ENCODE data around the gene ANGPTL8. TPM values are rescaled to one million over a fixed set of nuclear protein-coding genes. Genes with fewer than 3 reads are reported as not detected.

Gene ANGPTL8
- not detected in 2 replicates for total RNA-seq (2014; rRNA removed; shearing (Covaris generic); ENCODE audit: low replicate concordance)

- Histone ChIP-seq H3K79me2 (ENCODE audit: low read length) (no peaks in the 10 kb centered on the region), H3K9ac (ENCODE audit: low read length) (no peak within 1 kb of the TSS), H3K9me3 (ENCODE audit: low read length) (no peaks in the 10 kb centered on the region), H3K4me3 (ENCODE audit: low read length) (no peak within 1 kb of the TSS), H3K27ac (ENCODE audit: low read length) (no peak within 1 kb of the TSS), H3K9me2 (replicated peaks; ENCODE audit: insufficient read depth, low read length) (no peaks in the 10 kb centered on the region), H3K36me3 (ENCODE audit: insufficient read depth, low read length) (no peaks in the 10 kb centered on the region), H4K20me1 (ENCODE audit: insufficient read depth, low read depth, low read length) (no peaks in the 10 kb centered on the region; the same call in 1 of the 2 replicates), H2AFZ (ENCODE audit: low read length) (no peak within 1 kb of the TSS), H3K27me3 (ENCODE audit: low read length) (no peaks in the 10 kb centered on the region), H3K4me2 (ENCODE audit: low read depth, low read length, poor library complexity, severe bottlenecking) (no peak within 1 kb of the TSS), H3K4me1 (ENCODE audit: low read length) (no peaks in the 10 kb centered on the region)
- DNase-seq = no peak
These were observed at the start of gene ANGPTL8 for GRCh38 chr19:11239377-11240000. Gene ANGPTL8 (plus strand): TSS chr19:11239619. CDS start chr19:11239638, 19 bp downstream.

GRCh38 chr19:11190501-11190900, 48.9 kb upstream of the ANGPTL8 start:
- no peaks in the 10 kb centered on the region for H3K9me3 ChIP-seq (ENCODE audit: low read length)
- H3K27me3 ChIP-seq (ENCODE audit: low read length) = no peaks in the 10 kb centered on the region
- DNase-seq = no peak
- H3K79me2 ChIP-seq (ENCODE audit: low read length) = no peaks in the 10 kb centered on the region
- H3K9ac ChIP-seq (ENCODE audit: low read length) = no peak overlapping the region
- H3K4me2 ChIP-seq (ENCODE audit: low read depth, low read length, poor library complexity, severe bottlenecking) = no peak overlapping the region
- H3K4me3 ChIP-seq (ENCODE audit: low read length) = no peak overlapping the region
- no peaks in the 10 kb centered on the region for H3K36me3 ChIP-seq (ENCODE audit: insufficient read depth, low read length)
- H4K20me1 ChIP-seq (ENCODE audit: insufficient read depth, low read depth, low read length) = no peaks in the 10 kb centered on the region
- no peak overlapping the region for H2AFZ ChIP-seq (ENCODE audit: low read length)
- no peak overlapping the region for H3K27ac ChIP-seq (ENCODE audit: low read length)
- H3K4me1 ChIP-seq (ENCODE audit: low read length) = no peaks in the 10 kb centered on the region
- H3K9me2 ChIP-seq (replicated peaks; ENCODE audit: insufficient read depth, low read length) = no peaks in the 10 kb centered on the region

GRCh38 chr19:11191273-11191755, 48.1 kb upstream of the ANGPTL8 start:
- Histone ChIP-seq H3K4me1 (ENCODE audit: low read length) (no peaks in the 10 kb centered on the region), H3K27ac (ENCODE audit: low read length) (no peak overlapping the region), H3K36me3 (ENCODE audit: insufficient read depth, low read length) (no peaks in the 10 kb centered on the region), H3K4me3 (ENCODE audit: low read length) (no peak overlapping the region), H3K79me2 (ENCODE audit: low read length) (no peaks in the 10 kb centered on the region), H2AFZ (ENCODE audit: low read length) (no peak overlapping the region), H3K9ac (ENCODE audit: low read length) (no peak overlapping the region), H3K9me2 (replicated peaks; ENCODE audit: insufficient read depth, low read length) (no peaks in the 10 kb centered on the region), H3K4me2 (ENCODE audit: low read depth, low read length, poor library complexity, severe bottlenecking) (no peak overlapping the region), H3K9me3 (ENCODE audit: low read length) (no peaks in the 10 kb centered on the region), H3K27me3 (ENCODE audit: low read length) (no peaks in the 10 kb centered on the region), H4K20me1 (ENCODE audit: insufficient read depth, low read depth, low read length) (no peaks in the 10 kb centered on the region)
- no peak for DNase-seq

GRCh38 chr19:11191934-11192333, 47.5 kb upstream of the ANGPTL8 start:
- peaks cover 5% of the 10 kb centered on the region for H3K4me1 ChIP-seq (ENCODE audit: low read length)
- no peaks in the 10 kb centered on the region for H3K27me3 ChIP-seq (ENCODE audit: low read length)
- no peak for DNase-seq
- H3K9me2 ChIP-seq (replicated peaks; ENCODE audit: insufficient read depth, low read length) = no peaks in the 10 kb centered on the region
- H4K20me1 ChIP-seq (ENCODE audit: insufficient read depth, low read depth, low read length) = no peaks in the 10 kb centered on the region
- no peak overlapping the region for H3K27ac ChIP-seq (ENCODE audit: low read length)
- H2AFZ ChIP-seq (ENCODE audit: low read length) = no peak overlapping the region
- no peak overlapping the region for H3K9ac ChIP-seq (ENCODE audit: low read length)
- no peaks in the 10 kb centered on the region for H3K9me3 ChIP-seq (ENCODE audit: low read length)
- no peaks in the 10 kb centered on the region for H3K36me3 ChIP-seq (ENCODE audit: insufficient read depth, low read length)
- H3K4me3 ChIP-seq (ENCODE audit: low read length) = no peak overlapping the region
- H3K4me2 ChIP-seq (ENCODE audit: low read depth, low read length, poor library complexity, severe bottlenecking) = no peak overlapping the region
- no peaks in the 10 kb centered on the region for H3K79me2 ChIP-seq (ENCODE audit: low read length)

- Histone ChIP-seq H3K27me3 (ENCODE audit: low read length) (no peaks in the 10 kb centered on the region), H3K27ac (ENCODE audit: low read length) (no peak overlapping the region), H3K4me3 (ENCODE audit: low read length) (no peak overlapping the region), H3K9ac (ENCODE audit: low read length) (no peak overlapping the region), H3K36me3 (ENCODE audit: insufficient read depth, low read length) (no peaks in the 10 kb centered on the region), H3K4me2 (ENCODE audit: low read depth, low read length, poor library complexity, severe bottlenecking) (no peak overlapping the region), H4K20me1 (ENCODE audit: insufficient read depth, low read depth, low read length) (no peaks in the 10 kb centered on the region), H2AFZ (ENCODE audit: low read length) (no peak overlapping the region), H3K9me3 (ENCODE audit: low read length) (no peaks in the 10 kb centered on the region), H3K4me1 (ENCODE audit: low read length) (peaks cover 12% of the 10 kb centered on the region), H3K9me2 (replicated peaks; ENCODE audit: insufficient read depth, low read length) (no peaks in the 10 kb centered on the region), H3K79me2 (ENCODE audit: low read length) (no peaks in the 10 kb centered on the region)
- DNase-seq = no peak
These were observed 46.2 kb upstream of the ANGPTL8 start for GRCh38 chr19:11192957-11193939.

- peaks cover 12% of the 10 kb centered on the region for H3K4me1 ChIP-seq (ENCODE audit: low read length)
- H3K27me3 ChIP-seq (ENCODE audit: low read length) = no peaks in the 10 kb centered on the region
- H3K36me3 ChIP-seq (ENCODE audit: insufficient read depth, low read length) = no peaks in the 10 kb centered on the region
- no peak for DNase-seq
- H3K4me2 ChIP-seq (ENCODE audit: low read depth, low read length, poor library complexity, severe bottlenecking) = no peak overlapping the region
- H3K79me2 ChIP-seq (ENCODE audit: low read length) = no peaks in the 10 kb centered on the region
- no peak overlapping the region for H3K9ac ChIP-seq (ENCODE audit: low read length)
- no peaks in the 10 kb centered on the region for H4K20me1 ChIP-seq (ENCODE audit: insufficient read depth, low read depth, low read length)
- H2AFZ ChIP-seq (ENCODE audit: low read length) = no peak overlapping the region
- H3K27ac ChIP-seq (ENCODE audit: low read length) = no peak overlapping the region
- H3K4me3 ChIP-seq (ENCODE audit: low read length) = no peak overlapping the region
- no peaks in the 10 kb centered on the region for H3K9me2 ChIP-seq (replicated peaks; ENCODE audit: insufficient read depth, low read length)
- H3K9me3 ChIP-seq (ENCODE audit: low read length) = no peaks in the 10 kb centered on the region
These were observed 45.2 kb upstream of the ANGPTL8 start for GRCh38 chr19:11194173-11194572.

GRCh38 chr19:11194656-11195558, 44.5 kb upstream of the ANGPTL8 start:
- H3K9me2 ChIP-seq (replicated peaks; ENCODE audit: insufficient read depth, low read length) = no peaks in the 10 kb centered on the region
- H3K9ac ChIP-seq (ENCODE audit: low read length) = no peak overlapping the region
- H3K27ac ChIP-seq (ENCODE audit: low read length) = no peak overlapping the region
- no peak overlapping the region for H3K4me2 ChIP-seq (ENCODE audit: low read depth, low read length, poor library complexity, severe bottlenecking)
- H3K27me3 ChIP-seq (ENCODE audit: low read length) = no peaks in the 10 kb centered on the region
- peaks cover 12% of the 10 kb centered on the region for H3K4me1 ChIP-seq (ENCODE audit: low read length)
- no peak for DNase-seq
- H3K36me3 ChIP-seq (ENCODE audit: insufficient read depth, low read length) = no peaks in the 10 kb centered on the region
- no peaks in the 10 kb centered on the region for H3K9me3 ChIP-seq (ENCODE audit: low read length)
- H3K4me3 ChIP-seq (ENCODE audit: low read length) = no peak overlapping the region
- no peaks in the 10 kb centered on the region for H3K79me2 ChIP-seq (ENCODE audit: low read length)
- no peak overlapping the region for H2AFZ ChIP-seq (ENCODE audit: low read length)
- H4K20me1 ChIP-seq (ENCODE audit: insufficient read depth, low read depth, low read length) = no peaks in the 10 kb centered on the region

All from Karpas-422 (cell line).